Spinal cord (tissue), 10 donors: ENCODE measurements around the gene MINK1. TPM values are rescaled to one million over a fixed set of nuclear protein-coding genes. Genes with fewer than 3 reads are reported as not detected.

ENCODE experiments used
- DNase-seq, 6 donors: peaks; one replicate each; pipeline versions ENCODE4 v3.0.0 to v3.0.0-alpha.2; 2013 to 2015; ENCODE audit warnings: low spot score in 6 of 6, low read depth in 4 of 6
- H3K27ac ChIP-seq: one replicate; pipeline ENCODE4 v1.5.1; 2013; ENCODE audit warnings: low read depth, low read length, control low read depth
- H3K27me3 ChIP-seq: one replicate; pipeline ENCODE4 v1.6.1; 2013; ENCODE audit warnings: low read length; ENCODE audit not compliant: control insufficient read depth, insufficient read depth
- H3K36me3 ChIP-seq: one replicate; pipeline ENCODE4 v1.6.1; 2013; ENCODE audit warnings: low read length; ENCODE audit not compliant: control insufficient read depth, insufficient read depth
- H3K4me1 ChIP-seq: one replicate; pipeline ENCODE4 v1.6.1; 2013; ENCODE audit warnings: low read length; ENCODE audit not compliant: control insufficient read depth, insufficient read depth
- H3K4me3 ChIP-seq: one replicate; pipeline ENCODE4 v1.5.1; 2013; ENCODE audit warnings: low read depth, low read length, control low read depth
- H3K9me3 ChIP-seq: one replicate; pipeline ENCODE4 v1.6.1; 2013; ENCODE audit warnings: low read length; ENCODE audit not compliant: control insufficient read depth, insufficient read depth
- WGBS: methylation state at CpG from one replicate; pipeline ENCODE4 v1.1.5; 2013; ENCODE audit warnings: missing lambda C conversion rate; ENCODE audit not compliant: insufficient coverage; 5-methylcytosine and 5-hydroxymethylcytosine counted together
- polyA plus RNA-seq, 2 donors: library from polyadenylated mRNA; unstranded; fragments of 120-200 nt; gene quantifications; one replicate each; pipeline ENCODE4 v1.2.1, GENCODE V29; 2013; ENCODE audit not compliant: insufficient read length in 2 of 2
- total RNA-seq, 2 donors: library from RNA; depleted of rRNA in 1 of 2; stranded (reverse); fragments of 120-200 nt in 1 of 2; fragments of >200 nt in 1 of 2; gene quantifications; one replicate each; pipeline versions ENCODE4 v1.2.3 to v1.2.4, GENCODE V29; 2013 to 2014
- donor health status: healthy.

Gene MINK1
- total and polyA plus RNA-seq, 4 donors, result 33.5 to 86.2 (median 51.1) TPM

GRCh38 chr17:4884489-4884888 is 51.3 kb downstream of the MINK1 start:
- Histone ChIP-seq H3K27me3 (no peaks in the 10 kb centered on the region), H3K4me3 (no peak overlapping the region), H3K9me3 (no peaks in the 10 kb centered on the region), H3K4me1 (peaks cover 19% of the 10 kb centered on the region), H3K36me3 (peaks cover 81% of the 10 kb centered on the region), H3K27ac (no peak overlapping the region)
- DNase-seq, result no peak
- WGBS, result 97% methylated on average over 3 of the region's 4 CpGs

GRCh38 chr17:4886830-4887229 is 53.7 kb downstream of the MINK1 start:
- Histone ChIP-seq H3K4me3 (no peak overlapping the region), H3K27me3 (no peaks in the 10 kb centered on the region), H3K27ac (no peak overlapping the region), H3K36me3 (peaks cover 84% of the 10 kb centered on the region), H3K9me3 (no peaks in the 10 kb centered on the region), H3K4me1 (peaks cover 8% of the 10 kb centered on the region)
- WGBS, result 91% methylated on average over 10 of the region's 12 CpGs
- no peak for DNase-seq

GRCh38 chr17:4887581-4887980 is 54.4 kb downstream of the MINK1 start:
- WGBS, result 80% methylated on average over 17 of the region's 18 CpGs

GRCh38 chr17:4891411-4892410 is 58.6 kb downstream of the MINK1 start:
- 96% methylated on average over 42 of the region's 42 CpGs for WGBS
- H3K9me3 ChIP-seq, result no peaks in the 10 kb centered on the region

More at GRCh38 chr17:4887581-4887980, 54.4 kb downstream of the MINK1 start:
- Histone ChIP-seq H3K27ac (no peak overlapping the region), H3K27me3 (no peaks in the 10 kb centered on the region), H3K36me3 (peaks cover 86% of the 10 kb centered on the region), H3K4me1 (peaks cover 5% of the 10 kb centered on the region), H3K9me3 (no peaks in the 10 kb centered on the region), H3K4me3 (no peak overlapping the region)
- DNase-seq, result peak in 1 of 6 donors; percentile 51

GRCh38 chr17:4892499-4893221 is 59.5 kb downstream of the MINK1 start:
- H3K4me3 ChIP-seq, result no peak overlapping the region
- no peaks in the 10 kb centered on the region for H3K9me3 ChIP-seq
- WGBS, result 87% methylated on average over 13 of the region's 23 CpGs
- DNase-seq, result no peak
- no peaks in the 10 kb centered on the region for H3K27me3 ChIP-seq
- no peaks in the 10 kb centered on the region for H3K4me1 ChIP-seq
- H3K27ac ChIP-seq, result no peak overlapping the region
- peaks cover 95% of the 10 kb centered on the region for H3K36me3 ChIP-seq

More at GRCh38 chr17:4891411-4892410, 58.6 kb downstream of the MINK1 start:
- H3K4me1 ChIP-seq, result peaks cover 4% of the 10 kb centered on the region
- H3K36me3 ChIP-seq, result peaks cover 95% of the 10 kb centered on the region
- no peak for DNase-seq
- no peaks in the 10 kb centered on the region for H3K27me3 ChIP-seq
- no peak overlapping the region for H3K4me3 ChIP-seq
- H3K27ac ChIP-seq, result no peak overlapping the region

- Histone ChIP-seq H3K27me3 (peaks cover 1% of the 10 kb centered on the region), H3K4me1 (peaks cover 2% of the 10 kb centered on the region), H3K9me3 (no peaks in the 10 kb centered on the region), H3K36me3 (peaks cover 94% of the 10 kb centered on the region), H3K27ac (no peak overlapping the region), H3K4me3 (no peak overlapping the region)
- WGBS, result 81% methylated on average over 16 of the region's 18 CpGs
- no peak for DNase-seq
Observed at GRCh38 chr17:4893272-4893671, 60.1 kb downstream of the MINK1 start.

- no peak overlapping the region for H3K4me3 ChIP-seq
- H3K27me3 ChIP-seq, result peaks cover 8% of the 10 kb centered on the region
- H3K36me3 ChIP-seq, result peaks cover 99% of the 10 kb centered on the region
- WGBS, result 86% methylated on average over 28 of the region's 31 CpGs
- no peak for DNase-seq
- no peaks in the 10 kb centered on the region for H3K9me3 ChIP-seq
- no peak overlapping the region for H3K27ac ChIP-seq
- peaks cover 8% of the 10 kb centered on the region for H3K4me1 ChIP-seq
Observed at GRCh38 chr17:4893721-4894560, 60.8 kb downstream of the MINK1 start.

GRCh38 chr17:4895121-4895520 is 62.0 kb downstream of the MINK1 start:
- Histone ChIP-seq H3K4me3 (no peak overlapping the region), H3K27me3 (peaks cover 19% of the 10 kb centered on the region), H3K4me1 (peaks cover 20% of the 10 kb centered on the region), H3K36me3 (peaks cover 93% of the 10 kb centered on the region), H3K9me3 (no peaks in the 10 kb centered on the region), H3K27ac (no peak overlapping the region)
- DNase-seq, result no peak
- WGBS, result 92% methylated on average over 13 of the region's 13 CpGs
